HEK293T (cell line): Measurements from ENCODE around the gene GTSE1.

ENCODE experiments used
- BHLHE40 ChIP-seq: fragments of 450-650 bp; IDR thresholded peaks from 2 replicates; pipeline ENCODE4 v1.6.1; 2016; ENCODE audit warnings: mild to moderate bottlenecking, moderate library complexity, borderline replicate concordance
- FOXA1 ChIP-seq: fragments of 450-650 bp; IDR thresholded peaks from 2 replicates; pipeline ENCODE4 v1.6.1; 2016; ENCODE audit warnings: mild to moderate bottlenecking

- TF ChIP-seq FOXA1 = no peak
- no peak for TF ChIP-seq BHLHE40
Observed at GRCh38 chr22:46349238-46349637, 52.6 kb downstream of the GTSE1 start.
